GM18520 (cell line): ENCODE results near the gene FNDC10.

Experiments used
- ATAC-seq: cut with Tn5 transposase; IDR thresholded peaks from one replicate; pipeline ENCODE4 v1.9.1; 2021; ENCODE audit not compliant: unreplicated experiment

The FNDC10 gene

GRCh38 chr1:1550087-1550486 is 49.8 kb downstream of the FNDC10 start:
- ATAC-seq, result no peak

DNA sequence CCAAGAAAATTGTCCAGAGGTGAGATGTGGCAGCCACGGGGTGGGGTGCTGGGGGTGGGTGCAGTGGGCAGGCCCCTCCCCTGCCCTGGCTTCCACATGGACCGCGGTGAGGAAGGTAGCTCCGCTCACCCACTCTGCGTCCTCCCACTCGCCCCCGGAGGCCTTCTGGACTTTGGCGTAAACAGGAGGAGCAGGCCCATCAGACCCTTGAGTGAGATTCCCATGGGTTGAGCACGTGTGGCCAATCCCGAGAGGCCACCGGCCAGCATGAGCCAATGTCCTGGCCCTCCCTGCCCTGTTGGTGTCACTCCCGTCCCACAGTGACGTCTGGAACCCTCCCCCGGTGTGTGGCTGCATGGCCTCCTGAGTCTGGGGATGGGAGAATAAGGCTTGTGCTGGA is 51.3 kb downstream of the FNDC10 start:
- no peak for ATAC-seq
